Measurements from ENCODE around the gene SLC1A1. TPM values are rescaled to one million over a fixed set of nuclear protein-coding genes. Genes with fewer than 3 reads are reported as not detected.

SLC1A1 gene
- total and polyA plus RNA-seq, 2 of the 13 experiments (the other 11 are each of a cell fraction or from before 2014, with no cell fraction given) = not detected

DNA sequence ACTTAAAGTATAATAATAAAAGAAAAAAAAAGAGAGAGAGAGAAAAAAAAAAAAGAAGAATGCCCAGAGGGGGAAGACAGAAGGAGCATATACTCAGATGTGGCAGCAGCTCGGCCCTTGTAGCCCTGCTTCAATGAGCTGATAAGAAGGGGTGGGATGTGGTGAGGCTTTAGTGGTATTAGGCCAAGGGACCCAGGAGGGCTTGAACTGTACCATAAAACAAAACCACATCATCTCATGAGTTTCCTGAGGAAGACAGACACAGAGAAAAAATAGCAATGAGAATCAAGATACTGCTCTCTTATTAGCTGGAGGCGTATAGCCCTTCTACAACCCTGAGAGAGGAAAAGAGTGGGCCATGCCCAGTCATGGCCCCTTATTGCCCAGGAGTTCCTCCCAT lies 72.8 kb downstream of the SLC1A1 start (continued):
- TF ChIP-seq FOSL1 (CRISPR knock-in tag; IDR thresholded peaks at IDR 0.05; ENCODE audit: borderline replicate concordance) (no peak), ZNF326 (CRISPR knock-in tag; IDR thresholded peaks at IDR 0.05; ENCODE audit: borderline replicate concordance) (no peak), GABPA (IDR thresholded peaks at IDR 0.05; ENCODE audit: low read depth, low read length) (no peak), GABPA (CRISPR knock-in tag; IDR thresholded peaks at IDR 0.05; ENCODE audit: low read depth) (no peak), TP53 (CRISPR knock-in tag; conservative IDR thresholded peaks at IDR 0.05) (no peak), SYNCRIP (IDR thresholded peaks at IDR 0.05; ENCODE audit: insufficient read depth, low read depth, low read length) (no peak), ZNF282 (IDR thresholded peaks at IDR 0.05; ENCODE audit: partially characterized antibody) (no peak), ARHGAP35 (CRISPR knock-in tag; IDR thresholded peaks at IDR 0.05; ENCODE audit: borderline replicate concordance) (no peak), ZNF564 (CRISPR knock-in tag; IDR thresholded peaks at IDR 0.05) (no peak), EP300 (IDR thresholded peaks at IDR 0.05; ENCODE audit: low read depth in 2 of 2, low read length in 2 of 2) (no peak), EP300 (CRISPR knock-in tag; IDR thresholded peaks at IDR 0.05; ENCODE audit: borderline replicate concordance) (no peak), RBM22 (optimal IDR thresholded peaks at IDR 0.05; ENCODE audit: low read length) (no peak), POLR2G (IDR thresholded peaks at IDR 0.05; ENCODE audit: low read depth, low read length) (no peak), ZNF598 (CRISPR knock-in tag; IDR thresholded peaks at IDR 0.05; ENCODE audit: borderline replicate concordance) (no peak)
- TF ChIP-seq, protein P1, sequence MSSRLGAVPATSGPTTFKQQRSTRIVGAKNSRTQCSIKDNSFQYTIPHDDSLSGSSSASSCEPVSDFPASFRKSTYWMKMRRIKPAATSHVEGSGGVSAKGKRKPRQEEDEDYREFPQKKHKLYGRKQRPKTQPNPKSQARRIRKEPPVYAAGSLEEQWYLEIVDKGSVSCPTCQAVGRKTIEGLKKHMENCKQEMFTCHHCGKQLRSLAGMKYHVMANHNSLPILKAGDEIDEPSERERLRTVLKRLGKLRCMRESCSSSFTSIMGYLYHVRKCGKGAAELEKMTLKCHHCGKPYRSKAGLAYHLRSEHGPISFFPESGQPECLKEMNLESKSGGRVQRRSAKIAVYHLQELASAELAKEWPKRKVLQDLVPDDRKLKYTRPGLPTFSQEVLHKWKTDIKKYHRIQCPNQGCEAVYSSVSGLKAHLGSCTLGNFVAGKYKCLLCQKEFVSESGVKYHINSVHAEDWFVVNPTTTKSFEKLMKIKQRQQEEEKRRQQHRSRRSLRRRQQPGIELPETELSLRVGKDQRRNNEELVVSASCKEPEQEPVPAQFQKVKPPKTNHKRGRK (CRISPR knock-in tag; IDR thresholded peaks at IDR 0.05) = no peak
- TF ChIP-seq, protein P2, sequence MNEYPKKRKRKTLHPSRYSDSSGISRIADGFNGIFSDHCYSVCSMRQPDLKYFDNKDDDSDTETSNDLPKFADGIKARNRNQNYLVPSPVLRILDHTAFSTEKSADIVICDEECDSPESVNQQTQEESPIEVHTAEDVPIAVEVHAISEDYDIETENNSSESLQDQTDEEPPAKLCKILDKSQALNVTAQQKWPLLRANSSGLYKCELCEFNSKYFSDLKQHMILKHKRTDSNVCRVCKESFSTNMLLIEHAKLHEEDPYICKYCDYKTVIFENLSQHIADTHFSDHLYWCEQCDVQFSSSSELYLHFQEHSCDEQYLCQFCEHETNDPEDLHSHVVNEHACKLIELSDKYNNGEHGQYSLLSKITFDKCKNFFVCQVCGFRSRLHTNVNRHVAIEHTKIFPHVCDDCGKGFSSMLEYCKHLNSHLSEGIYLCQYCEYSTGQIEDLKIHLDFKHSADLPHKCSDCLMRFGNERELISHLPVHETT (CRISPR knock-in tag; conservative IDR thresholded peaks at IDR 0.05) = no peak
- TF ChIP-seq, protein P3, sequence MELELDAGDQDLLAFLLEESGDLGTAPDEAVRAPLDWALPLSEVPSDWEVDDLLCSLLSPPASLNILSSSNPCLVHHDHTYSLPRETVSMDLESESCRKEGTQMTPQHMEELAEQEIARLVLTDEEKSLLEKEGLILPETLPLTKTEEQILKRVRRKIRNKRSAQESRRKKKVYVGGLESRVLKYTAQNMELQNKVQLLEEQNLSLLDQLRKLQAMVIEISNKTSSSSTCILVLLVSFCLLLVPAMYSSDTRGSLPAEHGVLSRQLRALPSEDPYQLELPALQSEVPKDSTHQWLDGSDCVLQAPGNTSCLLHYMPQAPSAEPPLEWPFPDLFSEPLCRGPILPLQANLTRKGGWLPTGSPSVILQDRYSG (CRISPR knock-in tag; IDR thresholded peaks at IDR 0.05) = no peak
